GM23248 (cell line): ENCODE data around the gene NEK11.

ENCODE experiments used
- EZH2 ChIP-seq: fragments of 200-600 bp; sonication (generic); IDR thresholded peaks from 2 replicates; pipeline ENCODE4 v1.6.1; 2018; ENCODE audit warnings: antibody characterized with exemption, mild to moderate bottlenecking; ENCODE audit not compliant: insufficient read depth, poor library complexity, severe bottlenecking
- EZH2phosphoT487 ChIP-seq: fragments of 200-600 bp; sonication (generic); IDR thresholded peaks from 2 replicates; pipeline ENCODE4 v1.6.1; 2018; ENCODE audit warnings: antibody characterized with exemption, moderate library complexity, mild to moderate bottlenecking, low read depth; ENCODE audit not compliant: insufficient read depth

DNA sequence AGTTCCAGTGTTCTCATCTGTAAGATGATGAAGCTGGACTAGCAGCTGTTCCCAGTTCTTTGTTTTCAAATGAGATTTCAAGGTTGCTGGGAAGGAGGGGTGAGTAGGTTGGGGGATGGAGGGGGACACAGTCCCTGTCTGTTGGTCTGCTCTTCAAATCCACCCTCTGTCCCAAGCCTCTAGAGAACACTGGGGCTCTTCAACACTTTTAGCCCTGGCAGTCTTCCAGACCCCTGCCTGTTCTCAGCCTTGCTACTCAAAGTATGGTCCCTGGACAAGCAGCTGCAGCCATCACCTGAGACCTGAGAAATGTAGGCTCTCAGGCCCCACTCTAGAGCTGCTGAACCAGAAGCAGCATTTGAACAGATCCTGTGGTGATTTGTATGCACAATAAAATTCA lies 41.3 kb downstream of the NEK11 start:
- TF ChIP-seq EZH2: no peak
- no peak for TF ChIP-seq EZH2phosphoT487
